IMR-90 (cell line): ENCODE measurements around the gene PRKACA. TPM values are rescaled to one million over a fixed set of nuclear protein-coding genes. Genes with fewer than 3 reads are reported as not detected.

ENCODE experiments used
- ATAC-seq: fragments of 200-7000 bp; cut with Tn5 transposase; 2 replicates; pipeline ENCODE4 v1.9.1; 2020; ENCODE audit warnings: low read depth, mild to moderate bottlenecking, moderate library complexity
- BruUV-seq: library from RNA; stranded (reverse); fragments of 400-500 nt; replicated peaks from 2 replicates; lab custom pipeline; 2021; lab: Mats Ljungman, UMichigan
- CTCF ChIA-PET: fragments of 300-600 bp; formaldehyde crosslinking; extraction: SDS; loops from one replicate; lab custom pipeline; 2021; ENCODE audit warnings: antibody characterized with exemption; lab: Yijun Ruan, JAX
- POLR2A ChIA-PET: fragments of 300-600 bp; sonication (Branson Sonifier 250); formaldehyde crosslinking; loops from one replicate; lab custom pipeline; 2022; ENCODE audit warnings: antibody characterized with exemption; ENCODE audit not compliant: unreplicated experiment; lab: Charles Lee
- DNase-seq: peaks from one replicate; pipeline ENCODE4 v3.0.0; 2013
- H2AFZ ChIP-seq: replicated peaks from 2 replicates; pipeline ENCODE3; 2013; ENCODE audit warnings: low read length, mild to moderate bottlenecking; ENCODE audit not compliant: poor library complexity
- H2AK5ac ChIP-seq: 2 replicates; pipeline ENCODE4 v1.6.1; 2013; ENCODE audit warnings: low read depth, low read length, inconsistent platforms
- H2AK9ac ChIP-seq: replicated peaks from 2 replicates; pipeline ENCODE3; 2013; ENCODE audit warnings: mild to moderate bottlenecking, low read depth, low read length, moderate library complexity; ENCODE audit not compliant: poor library complexity
- H2BK120ac ChIP-seq: 2 replicates; pipeline ENCODE4 v1.6.1; 2013; ENCODE audit warnings: low read depth, low read length, inconsistent platforms
- H2BK15ac ChIP-seq: 3 replicates; pipeline ENCODE4 v1.6.1; 2013; ENCODE audit warnings: low read depth, low read length, inconsistent platforms
- H2BK20ac ChIP-seq: 2 replicates; pipeline ENCODE4 v1.6.1; 2013; ENCODE audit warnings: low read depth, mild to moderate bottlenecking, inconsistent platforms, low read length, moderate library complexity
- H2BK5ac ChIP-seq: 2 replicates; pipeline ENCODE4 v1.6.1; 2013; ENCODE audit warnings: mild to moderate bottlenecking, low read depth, low read length, inconsistent platforms; ENCODE audit not compliant: poor library complexity, severe bottlenecking
- H3K14ac ChIP-seq: replicated peaks from 2 replicates; pipeline ENCODE4 v1.6.1; 2013; ENCODE audit warnings: low read depth, low read length, inconsistent platforms
- H3K18ac ChIP-seq: 2 replicates; pipeline ENCODE4 v1.6.1; 2013; ENCODE audit warnings: low read depth, low read length, control low read depth
- H3K23ac ChIP-seq: 2 replicates; pipeline ENCODE4 v1.6.1; 2013; ENCODE audit warnings: low read depth, low read length, inconsistent platforms
- H3K27ac ChIP-seq: 2 replicates; pipeline ENCODE4 v1.5.1; 2013; ENCODE audit warnings: mild to moderate bottlenecking, control low read depth, low read length; ENCODE audit not compliant: insufficient read depth
- H3K27me3 ChIP-seq: 2 replicates; pipeline ENCODE4 v1.6.1; 2013; ENCODE audit warnings: low read length; ENCODE audit not compliant: control insufficient read depth, insufficient read depth
- H3K36me3 ChIP-seq: 2 replicates; pipeline ENCODE4 v1.6.1; 2013; ENCODE audit warnings: low read length, mixed read lengths; ENCODE audit not compliant: control insufficient read depth, insufficient read depth
- H3K4ac ChIP-seq: 2 replicates; pipeline ENCODE4 v1.6.1; 2013; ENCODE audit warnings: low read depth, low read length, inconsistent platforms
- H3K4me1 ChIP-seq: 2 replicates; pipeline ENCODE4 v1.6.1; 2013; ENCODE audit warnings: low read length, mixed read lengths; ENCODE audit not compliant: control insufficient read depth, insufficient read depth
- H3K4me2 ChIP-seq: 2 replicates; pipeline ENCODE4 v1.6.1; 2013; ENCODE audit warnings: low read depth, mild to moderate bottlenecking, control low read depth, low read length, moderate library complexity
- H3K4me3 ChIP-seq: 2 replicates; pipeline ENCODE4 v1.5.1; 2013; ENCODE audit warnings: low read depth, mild to moderate bottlenecking, control low read depth, low read length, moderate library complexity; ENCODE audit not compliant: insufficient read depth
- H3K56ac ChIP-seq: 2 replicates; pipeline ENCODE4 v1.6.1; 2013; ENCODE audit warnings: low read length, inconsistent platforms; ENCODE audit not compliant: insufficient read depth; ENCODE audit errors: extremely low read depth
- H3K79me1 ChIP-seq, 2 experiments: 2 replicates each; pipeline ENCODE4 v1.6.1; 2013; ENCODE audit warnings: low read length in 2 of 2, inconsistent platforms in 1 of 2, low read depth in 1 of 2
- H3K9ac ChIP-seq: 2 replicates; pipeline ENCODE4 v1.6.1; 2013; ENCODE audit warnings: low read depth, low read length, control low read depth
- H3K9me1 ChIP-seq: 2 replicates; pipeline ENCODE4 v1.6.1; 2013; ENCODE audit warnings: low read length, inconsistent platforms; ENCODE audit not compliant: insufficient read depth
- H3K9me3 ChIP-seq: 2 replicates; pipeline ENCODE4 v1.6.1; 2013; ENCODE audit warnings: low read length; ENCODE audit not compliant: control insufficient read depth, insufficient read depth
- H4K20me1 ChIP-seq: 2 replicates; pipeline ENCODE4 v1.6.1; 2013; ENCODE audit warnings: low read length, inconsistent platforms; ENCODE audit not compliant: insufficient read depth
- H4K5ac ChIP-seq: 2 replicates; pipeline ENCODE4 v1.6.1; 2013; ENCODE audit warnings: mild to moderate bottlenecking, low read depth, low read length, control low read depth
- H4K8ac ChIP-seq, 2 experiments: 2 replicates each; pipeline ENCODE4 v1.6.1; 2013; ENCODE audit warnings: low read depth in 2 of 2, low read length in 2 of 2, control low read depth in 1 of 2, inconsistent platforms in 1 of 2
- H4K91ac ChIP-seq: 2 replicates; pipeline ENCODE4 v1.6.1; 2013; ENCODE audit warnings: low read depth, low read length, inconsistent platforms; ENCODE audit not compliant: insufficient read depth
- BHLHE40 ChIP-seq: fragments of 150-350 bp; IDR thresholded peaks from 2 replicates; pipeline ENCODE4 v1.6.1; 2016; ENCODE audit warnings: mild to moderate bottlenecking, low read depth, low read length
- MAFK ChIP-seq: IDR thresholded peaks from 2 replicates; pipeline ENCODE4 v1.6.1; 2012; ENCODE audit warnings: low read depth, low read length, improper control_type of control experiment
- MAZ ChIP-seq: IDR thresholded peaks from 2 replicates; pipeline ENCODE4 v1.6.1; 2012; ENCODE audit warnings: low read depth, mild to moderate bottlenecking, low read length, improper control_type of control experiment, moderate library complexity, borderline replicate concordance
- MXI1 ChIP-seq: IDR thresholded peaks from 2 replicates; pipeline ENCODE4 v1.6.1; 2012; ENCODE audit warnings: low read depth, mild to moderate bottlenecking, low read length, moderate library complexity, borderline replicate concordance
- POLR2A ChIP-seq: IDR thresholded peaks from 2 replicates; pipeline ENCODE4 v1.6.1; 2012; ENCODE audit warnings: mild to moderate bottlenecking, low read depth, low read length
- RFX5 ChIP-seq: IDR thresholded peaks from 2 replicates; pipeline ENCODE4 v1.8.0; 2012; ENCODE audit warnings: low read depth, mild to moderate bottlenecking, low read length, moderate library complexity
- SMC3 ChIP-seq: fragments of 150-350 bp; IDR thresholded peaks from 2 replicates; pipeline ENCODE4 v1.6.1; 2016; ENCODE audit warnings: low read depth, mild to moderate bottlenecking, antibody characterized with exemption, low read length, moderate library complexity
- WGBS, 2 experiments: methylation state at CpG; one replicate each; pipeline versions ENCODE4 v1.1.5 to v1.1.7; 2013; ENCODE audit warnings: missing lambda C conversion rate in 2 of 2; ENCODE audit not compliant: insufficient read length in 1 of 2; ENCODE audit errors: extremely low coverage in 2 of 2; 5-methylcytosine and 5-hydroxymethylcytosine counted together
- dilution Hi-C: fragments of 300-500 bp; cut with HindIII; formaldehyde crosslinking; loops from one replicate; pipeline ENCODE4 v1.14.3; 2018; ENCODE audit warnings: low sequenced_read_pairs; ENCODE audit not compliant: unreplicated experiment
- in situ Hi-C: fragments of 300-500 bp; cut with MboI; formaldehyde crosslinking; loops from 3 replicates; pipeline ENCODE4 v1.14.3; 2019; ENCODE audit warnings: low sequenced_read_pairs, inconsistent platforms, mixed read lengths
- intact Hi-C: fragments of 100-400 bp; cut with micrococcal nuclease; formaldehyde crosslinking; loops from 2 replicates; pipeline ENCODE4 v1.10.0; 2022
- polyA plus RNA-seq, 3 experiments: library from polyadenylated mRNA; depleted of rRNA; stranded (reverse); fragments of >200 nt; gene quantifications; 2 replicates each; pipeline ENCODE4 v1.2.3, GENCODE V29; 2012; ENCODE audit warnings: low replicate concordance in 1 of 3
- total RNA-seq: library from RNA; depleted of rRNA; stranded (reverse); fragments of >200 nt; gene quantifications from 2 replicates; pipeline ENCODE4 v1.2.3, GENCODE V29; 2012

PRKACA gene
- total and polyA plus RNA-seq, 2 of the 4 experiments (the other 2 are of a cell fraction), result 18.1 to 94.5 TPM

DNA sequence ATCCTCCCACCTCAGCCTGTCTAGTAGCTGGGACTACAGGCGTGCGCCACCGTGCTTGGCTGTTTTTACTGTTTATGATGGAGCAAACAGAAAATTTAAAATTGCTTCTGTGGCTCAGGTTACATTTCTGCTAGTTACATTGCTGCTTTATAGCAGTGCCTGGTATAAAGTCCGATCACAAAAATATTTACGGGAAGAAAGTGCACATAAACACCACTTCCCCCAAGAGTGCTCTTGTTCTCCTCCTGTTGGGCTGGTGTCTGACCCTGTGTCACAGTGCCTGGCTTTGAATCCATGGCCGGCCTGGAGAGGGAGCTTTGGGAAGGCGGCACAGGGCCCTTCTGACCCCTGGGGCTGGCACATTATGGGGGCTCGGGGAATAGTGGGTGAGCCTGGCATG is 11.9 kb downstream of the PRKACA start:
- Histone ChIP-seq H3K27me3 (no peaks in the 10 kb centered on the region), H2AK5ac (no peak overlapping the region), H3K4ac (no peak overlapping the region), H3K9me3 (no peaks in the 10 kb centered on the region), H4K8ac (no peak overlapping the region), H3K27ac (no peak overlapping the region), H3K79me1 (peaks cover 5 to 22% of the 10 kb centered on the region in 2 experiments; a peak in 2 of 4 replicates), H4K20me1 (no peaks in the 10 kb centered on the region; the same call in 1 of the 2 replicates), H3K9me1 (no peaks in the 10 kb centered on the region), H3K4me3 (no peak overlapping the region), H2AK9ac (no peak overlapping the region), H3K56ac (no peak overlapping the region), H3K4me1 (no peaks in the 10 kb centered on the region), H3K4me2 (no peak overlapping the region), H3K36me3 (peaks cover 30% of the 10 kb centered on the region), H3K9ac (no peak overlapping the region), H2BK20ac (no peak overlapping the region), H2BK15ac (no peak overlapping the region), H2BK5ac (no peak overlapping the region), H2BK120ac (no peak overlapping the region), H2AFZ (no peak overlapping the region), H4K5ac (no peak overlapping the region), H3K23ac (no peak overlapping the region), H4K91ac (no peak overlapping the region), H3K18ac (no peak overlapping the region), H3K14ac (no peak overlapping the region)
- no TSS peak for BruUV-seq
- intact Hi-C loops (no loop called here), in situ Hi-C loops (no loop called here), dilution Hi-C loops (no loop called here)
- TF ChIP-seq BHLHE40 (no peak), MAFK (no peak), POLR2A (no peak), RFX5 (no peak), MAZ (no peak), MXI1 (no peak), SMC3 (no peak)
- WGBS, 2 experiments, result 100% methylated on average over 2 of the region's 8 CpGs; no CpG with 5 or more reads in 1 of the 2 experiments
- DNase-seq (no peak), ATAC-seq (no peak)
- CTCF ChIA-PET, result no interaction called here
- POLR2A ChIA-PET, result no interaction called here
